ENCODE data around the gene PAK5. TPM values are rescaled to one million over a fixed set of nuclear protein-coding genes. Genes with fewer than 3 reads are reported as not detected.

The PAK5 gene
- total RNA-seq, 1 experiment from 2014 or later, result 0.21 TPM

DNA sequence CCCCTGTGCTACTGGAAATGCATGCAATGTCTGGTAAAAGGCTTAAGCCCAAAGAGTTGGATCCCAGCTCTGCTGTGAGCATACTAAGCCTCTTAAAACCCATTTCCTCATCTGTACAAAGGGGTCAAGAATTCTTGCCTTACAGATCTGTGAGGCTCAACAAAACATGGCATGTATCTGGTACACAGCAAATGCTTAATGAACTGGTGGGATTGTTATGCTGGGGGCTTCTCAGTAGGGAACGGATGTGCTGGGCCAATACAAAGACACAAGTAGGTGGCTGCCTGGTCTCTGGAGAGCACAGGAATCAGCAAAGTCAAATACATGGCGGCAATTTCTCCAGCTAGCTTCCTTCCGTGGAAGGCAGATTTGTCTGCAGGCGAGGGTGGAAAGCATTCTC, 262.2 kb downstream of the PAK5 start:
- DNase-seq (ENCODE audit: low spot score), result no peak

DNA sequence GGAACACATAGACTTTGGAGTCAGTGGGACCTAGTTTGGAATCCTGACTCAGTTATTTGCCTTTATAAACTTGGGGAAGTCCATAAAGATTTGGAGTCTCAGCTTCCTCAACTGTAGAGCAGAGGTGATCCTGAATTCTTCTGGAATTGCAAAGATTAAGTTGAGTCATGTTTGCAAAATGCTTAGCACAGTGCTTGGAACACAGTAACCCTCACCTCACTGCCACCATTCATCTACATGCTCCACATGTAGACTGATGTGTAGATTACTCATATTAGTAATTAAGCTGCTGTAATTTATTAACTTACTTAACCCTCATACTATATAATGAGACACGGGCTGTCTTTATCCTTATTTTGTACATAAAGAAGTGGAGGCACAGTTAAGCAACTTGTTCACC, 263.0 kb downstream of the PAK5 start:
- DNase-seq (ENCODE audit: low spot score), result no peak

- no peak for DNase-seq (ENCODE audit: low spot score)
Measured at GRCh38 chr20:9574776-9575175, 264.1 kb downstream of the PAK5 start.

GRCh38 chr20:9574181-9574580, 264.7 kb downstream of the PAK5 start:
- DNase-seq (ENCODE audit: low spot score), result no peak

- no peak for DNase-seq (ENCODE audit: low spot score)
Measured at GRCh38 chr20:9573335-9574151, 265.3 kb downstream of the PAK5 start.

- no peak for DNase-seq (ENCODE audit: low spot score)
Measured at GRCh38 chr20:9572670-9573069, 266.2 kb downstream of the PAK5 start.

GRCh38 chr20:9571783-9572182, 267.1 kb downstream of the PAK5 start:
- DNase-seq (ENCODE audit: low spot score), result no peak

- DNase-seq (ENCODE audit: low spot score), result no peak
Measured at GRCh38 chr20:9570612-9571011, 268.3 kb downstream of the PAK5 start.

DNA sequence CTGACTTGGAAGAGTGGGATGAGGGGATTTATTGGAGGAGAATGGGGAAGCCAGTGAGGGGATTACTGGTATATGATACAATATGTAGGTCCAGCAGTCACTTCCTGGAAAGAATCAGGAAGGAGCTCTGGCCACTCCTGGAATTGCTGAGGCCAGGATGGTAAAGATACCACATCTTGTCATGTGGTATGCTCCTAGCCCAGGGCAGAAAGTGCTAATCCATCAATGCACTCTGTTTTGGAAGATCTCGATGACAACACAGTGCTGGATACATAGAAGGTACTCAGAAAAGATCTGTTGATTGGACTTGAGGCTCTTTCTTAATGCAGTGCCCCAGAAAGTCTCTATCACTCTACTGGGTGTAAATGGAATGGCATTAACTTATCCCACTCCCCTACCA, 271.9 kb downstream of the PAK5 start:
- DNase-seq (ENCODE audit: low spot score), result no peak

- DNase-seq (ENCODE audit: low spot score), result no peak
Measured at GRCh38 chr20:9565910-9566550, 272.8 kb downstream of the PAK5 start.

- DNase-seq (ENCODE audit: low spot score), result no peak
Measured at GRCh38 chr20:9557411-9557810, 281.5 kb downstream of the PAK5 start.

DNA sequence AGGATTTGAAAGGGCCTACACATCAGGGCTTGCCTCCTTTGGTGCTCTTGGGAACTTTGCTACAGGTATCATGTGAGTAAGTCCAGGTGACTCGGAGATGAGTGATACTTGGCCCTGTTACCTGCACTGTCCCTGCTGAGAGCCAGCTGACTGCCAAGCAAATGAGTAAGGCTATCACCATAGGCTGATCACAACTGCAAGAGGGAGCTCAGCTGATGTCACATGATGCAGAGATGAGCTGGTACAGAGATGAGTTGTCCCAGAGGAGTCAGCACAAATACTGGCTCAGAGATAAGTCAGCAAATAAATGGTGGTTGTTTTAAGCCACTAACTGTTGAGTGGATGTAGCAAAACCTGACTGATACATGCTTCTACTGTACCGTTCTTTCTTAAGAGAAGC, 283.1 kb downstream of the PAK5 start:
- no peak for DNase-seq (ENCODE audit: low spot score)

GRCh38 chr20:9551808-9552550, 286.9 kb downstream of the PAK5 start:
- no peak for DNase-seq (ENCODE audit: low spot score)

DNA sequence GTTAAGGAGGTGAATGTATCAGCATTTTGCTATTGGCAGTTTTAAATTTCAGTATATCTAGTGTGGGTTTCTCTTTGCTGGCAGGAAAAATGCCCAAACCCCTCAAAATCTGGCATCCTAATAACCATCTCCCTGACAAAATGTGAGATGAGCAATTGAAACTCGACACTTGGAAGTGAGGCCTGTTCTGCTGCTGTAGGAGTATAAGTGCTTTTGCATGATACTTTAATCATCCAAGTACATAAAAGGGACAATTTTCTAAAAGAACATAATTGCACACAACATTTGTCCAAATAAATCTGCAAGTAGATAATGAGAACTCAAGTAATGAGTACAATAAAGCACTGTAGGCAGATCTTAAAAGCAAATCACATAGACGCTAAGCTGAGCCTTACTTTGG, 288.0 kb downstream of the PAK5 start:
- no peak for DNase-seq (ENCODE audit: low spot score)

DNA sequence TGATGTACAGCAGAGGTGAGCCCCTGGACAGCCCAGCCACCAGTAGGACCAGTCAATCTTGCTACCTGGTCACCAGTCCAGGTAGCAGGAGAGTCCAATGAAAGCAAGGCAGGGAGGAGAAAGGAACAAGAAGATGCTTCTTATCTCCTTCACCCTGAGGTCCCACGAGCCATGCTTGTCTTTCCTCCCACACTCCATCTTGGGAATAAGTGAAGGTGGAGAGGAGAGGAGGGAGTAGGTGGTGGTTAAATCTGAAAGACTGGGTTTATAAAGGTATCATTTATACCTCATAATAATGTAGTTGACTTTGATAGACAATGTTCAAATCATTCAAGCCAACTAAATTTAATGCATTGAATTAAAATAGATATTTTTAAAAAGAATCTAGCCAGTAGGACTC, 288.6 kb downstream of the PAK5 start:
- no peak for DNase-seq (ENCODE audit: low spot score)

- DNase-seq (ENCODE audit: low spot score), result no peak
Measured at GRCh38 chr20:9543214-9543613, 295.7 kb downstream of the PAK5 start.

- no peak for DNase-seq (ENCODE audit: low spot score)
Measured at GRCh38 chr20:9535449-9535848, 303.4 kb downstream of the PAK5 start.

- DNase-seq (ENCODE audit: low spot score), result no peak
Measured at GRCh38 chr20:9534025-9534424, 304.9 kb downstream of the PAK5 start.

DNA sequence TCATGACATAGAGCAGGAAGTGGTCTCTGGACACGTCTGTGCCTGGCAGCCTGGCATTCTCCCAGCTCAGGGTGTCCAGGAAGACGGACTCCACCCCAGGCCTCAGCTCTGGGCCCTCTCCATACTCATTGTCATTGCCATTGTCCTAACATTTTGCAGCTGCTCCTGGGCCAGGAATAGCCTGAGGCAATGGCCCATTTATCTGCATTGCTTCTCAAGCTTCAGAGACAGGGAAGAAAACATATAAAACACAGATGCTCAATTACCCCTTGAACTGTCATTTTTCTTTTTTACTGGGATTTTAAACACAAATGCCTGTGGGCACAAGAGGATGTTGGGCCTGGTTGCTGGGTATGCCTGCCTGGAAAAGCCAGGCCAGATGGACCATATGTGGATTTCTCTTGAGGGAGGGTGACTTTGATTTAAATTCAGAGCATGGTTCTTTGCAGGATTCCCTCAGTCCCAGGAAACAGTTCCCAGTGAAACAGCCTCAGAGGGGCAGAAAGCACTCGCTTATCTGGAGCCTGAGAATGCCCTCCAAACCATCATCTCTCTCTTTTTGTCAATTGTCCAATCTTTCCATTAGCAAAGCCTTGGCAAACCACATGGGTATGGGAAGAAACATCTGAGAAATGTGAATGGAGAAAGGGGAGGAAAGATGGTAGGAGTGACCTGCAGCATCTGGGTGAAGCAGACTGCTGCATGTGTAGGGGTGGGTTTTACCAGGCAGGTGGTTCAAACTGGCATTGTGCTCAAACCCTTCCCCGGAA, 306.6 kb downstream of the PAK5 start:
- DNase-seq (ENCODE audit: low spot score), result peak; percentile 26

GRCh38 chr20:9531581-9531980, 307.3 kb downstream of the PAK5 start:
- no peak for DNase-seq (ENCODE audit: low spot score)

DNA sequence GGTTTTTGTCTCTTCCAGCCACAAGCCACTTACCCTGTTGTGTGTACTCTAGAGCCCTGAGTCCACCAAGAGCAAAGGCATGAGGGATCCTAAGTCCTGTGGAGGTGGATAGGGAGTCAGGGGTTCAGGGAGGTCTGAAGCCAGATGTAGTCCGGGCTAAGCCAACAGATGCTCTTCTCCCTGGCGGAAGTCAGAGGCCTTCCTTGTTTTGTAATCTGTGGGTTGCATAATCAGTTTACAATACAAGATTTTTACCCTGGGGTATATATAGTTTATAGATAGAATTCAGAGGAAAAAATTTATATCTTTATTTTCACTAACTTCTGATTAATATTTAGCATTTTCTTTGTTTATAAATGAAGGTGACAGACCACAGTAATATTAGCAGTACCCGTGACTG, 315.2 kb downstream of the PAK5 start:
- no peak for DNase-seq (ENCODE audit: low spot score)

GRCh38 chr20:9520086-9520485, 318.8 kb downstream of the PAK5 start:
- no peak for DNase-seq (ENCODE audit: low spot score)
